Neutrophil (primary cell): Measurements from ENCODE around the gene SEC61A1.

Experiments
- H3K27ac ChIP-seq: fragments of 200-600 bp; sonication (generic); 2 replicates; pipeline ENCODE4 v1.5.1; 2016; ENCODE audit warnings: mild to moderate bottlenecking, moderate library complexity
- H3K27me3 ChIP-seq: fragments of 200-600 bp; sonication (generic); 2 replicates; pipeline ENCODE4 v1.6.0; 2016; ENCODE audit warnings: mild to moderate bottlenecking
- H3K36me3 ChIP-seq: fragments of 200-600 bp; sonication (generic); 2 replicates; pipeline ENCODE4 v1.5.1; 2017
- H3K4me1 ChIP-seq, 2 experiments: fragments of 200-600 bp in 1 of 2; sonication (generic) in 1 of 2; 1 replicate in 1 of 2; 2 replicates in 1 of 2; pipeline versions ENCODE4 v1.5.1 to v1.6.1; 2013 to 2016; ENCODE audit warnings: low read depth in 1 of 2, low read length in 1 of 2, mild to moderate bottlenecking in 1 of 2, moderate library complexity in 1 of 2; ENCODE audit not compliant: control insufficient read depth in 1 of 2, insufficient read depth in 1 of 2
- H3K4me3 ChIP-seq, 2 experiments: fragments of 200-600 bp in 1 of 2; sonication (generic) in 1 of 2; 1 replicate in 1 of 2; 2 replicates in 1 of 2; pipeline ENCODE4 v1.5.1; 2013 to 2016; ENCODE audit warnings: low read depth in 1 of 2, low read length in 1 of 2, mild to moderate bottlenecking in 1 of 2, moderate library complexity in 1 of 2
- H3K9me3 ChIP-seq: fragments of 200-600 bp; sonication (generic); 2 replicates; pipeline ENCODE4 v1.5.1; 2016
- TF ChIP-seq, protein P1 (sequence below): fragments of 200-600 bp; sonication (generic); IDR thresholded peaks from 2 replicates; pipeline ENCODE4 v1.5.1; 2016; ENCODE audit warnings: antibody characterized with exemption

SEC61A1 gene

DNA sequence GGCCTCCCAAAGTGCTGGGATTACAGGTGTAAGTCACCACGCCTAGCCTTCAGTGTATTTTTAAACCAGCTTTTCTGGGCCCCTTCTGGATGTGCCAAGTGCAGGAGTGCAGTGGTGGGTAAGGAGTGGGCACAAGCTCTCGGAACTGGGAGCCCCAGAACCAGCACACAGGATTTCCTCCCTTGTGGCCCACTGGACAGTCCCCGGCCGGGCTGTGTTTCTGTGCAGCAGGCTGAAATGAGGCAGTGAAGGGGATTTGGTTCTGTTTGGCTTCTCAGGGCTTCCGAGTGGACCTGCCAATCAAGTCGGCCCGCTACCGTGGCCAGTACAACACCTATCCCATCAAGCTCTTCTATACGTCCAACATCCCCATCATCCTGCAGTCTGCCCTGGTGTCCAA is 14.4 kb downstream of the SEC61A1 start:
- Histone ChIP-seq H3K9me3 (no peaks in the 10 kb centered on the region), H3K36me3 (peaks cover 100% of the 10 kb centered on the region), H3K4me1 (no peaks in the 10 kb centered on the region), H3K27ac (no peak overlapping the region), H3K4me3 (no peak overlapping the region), H3K27me3 (no peaks in the 10 kb centered on the region)
- TF ChIP-seq, protein P1, sequence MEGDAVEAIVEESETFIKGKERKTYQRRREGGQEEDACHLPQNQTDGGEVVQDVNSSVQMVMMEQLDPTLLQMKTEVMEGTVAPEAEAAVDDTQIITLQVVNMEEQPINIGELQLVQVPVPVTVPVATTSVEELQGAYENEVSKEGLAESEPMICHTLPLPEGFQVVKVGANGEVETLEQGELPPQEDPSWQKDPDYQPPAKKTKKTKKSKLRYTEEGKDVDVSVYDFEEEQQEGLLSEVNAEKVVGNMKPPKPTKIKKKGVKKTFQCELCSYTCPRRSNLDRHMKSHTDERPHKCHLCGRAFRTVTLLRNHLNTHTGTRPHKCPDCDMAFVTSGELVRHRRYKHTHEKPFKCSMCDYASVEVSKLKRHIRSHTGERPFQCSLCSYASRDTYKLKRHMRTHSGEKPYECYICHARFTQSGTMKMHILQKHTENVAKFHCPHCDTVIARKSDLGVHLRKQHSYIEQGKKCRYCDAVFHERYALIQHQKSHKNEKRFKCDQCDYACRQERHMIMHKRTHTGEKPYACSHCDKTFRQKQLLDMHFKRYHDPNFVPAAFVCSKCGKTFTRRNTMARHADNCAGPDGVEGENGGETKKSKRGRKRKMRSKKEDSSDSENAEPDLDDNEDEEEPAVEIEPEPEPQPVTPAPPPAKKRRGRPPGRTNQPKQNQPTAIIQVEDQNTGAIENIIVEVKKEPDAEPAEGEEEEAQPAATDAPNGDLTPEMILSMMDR: no peak

DNA sequence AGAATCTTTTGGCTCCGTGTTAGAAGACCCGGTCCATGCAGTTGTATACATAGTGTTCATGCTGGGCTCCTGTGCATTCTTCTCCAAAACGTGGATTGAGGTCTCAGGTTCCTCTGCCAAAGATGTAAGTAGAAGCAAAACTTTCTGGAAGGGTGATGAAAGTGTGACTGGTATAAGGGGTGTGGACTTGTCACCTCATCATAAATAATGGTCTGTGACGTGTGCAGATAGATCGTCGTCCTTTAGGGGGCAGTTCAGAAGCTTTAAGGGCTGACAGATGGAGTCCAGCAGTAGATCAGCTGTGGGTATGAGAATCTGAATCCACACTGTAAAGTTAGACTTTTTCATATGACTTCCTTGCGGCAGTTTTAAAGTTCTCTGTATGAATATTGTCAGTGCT is 15.3 kb downstream of the SEC61A1 start:
- peaks cover 100% of the 10 kb centered on the region for H3K36me3 ChIP-seq
- TF ChIP-seq, protein P1: no peak
- H3K4me1 ChIP-seq: no peaks in the 10 kb centered on the region
- H3K9me3 ChIP-seq: no peaks in the 10 kb centered on the region
- no peaks in the 10 kb centered on the region for H3K27me3 ChIP-seq
- no peak overlapping the region for H3K4me3 ChIP-seq
- no peak overlapping the region for H3K27ac ChIP-seq

- Histone ChIP-seq H3K4me3 (no peak overlapping the region), H3K4me1 (peaks cover 0 to 2% of the 10 kb centered on the region in 2 experiments), H3K36me3 (peaks cover 100% of the 10 kb centered on the region), H3K27me3 (no peaks in the 10 kb centered on the region), H3K27ac (no peak overlapping the region), H3K9me3 (no peaks in the 10 kb centered on the region)
- TF ChIP-seq, protein P1: peak; percentile 53
These were observed 16.0 kb downstream of the SEC61A1 start for GRCh38 chr3:128068156-128068620.

DNA sequence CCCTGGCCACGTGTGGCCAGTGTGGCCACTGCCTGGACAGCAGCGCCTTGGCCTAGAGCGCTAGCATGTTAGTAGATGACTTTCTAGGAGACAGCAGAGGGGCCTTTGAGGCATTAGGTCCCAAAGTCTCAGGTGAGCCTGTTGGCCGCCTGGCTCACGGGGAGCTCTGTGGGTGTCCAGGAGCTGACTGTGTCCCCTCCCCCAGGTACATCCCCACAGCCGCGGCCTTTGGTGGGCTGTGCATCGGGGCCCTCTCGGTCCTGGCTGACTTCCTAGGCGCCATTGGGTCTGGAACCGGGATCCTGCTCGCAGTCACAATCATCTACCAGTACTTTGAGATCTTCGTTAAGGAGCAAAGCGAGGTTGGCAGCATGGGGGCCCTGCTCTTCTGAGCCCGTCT is 17.0 kb downstream of the SEC61A1 start:
- TF ChIP-seq, protein P1: no peak
- H3K4me1 ChIP-seq: peaks cover 11 to 13% of the 10 kb centered on the region in 2 experiments
- H3K36me3 ChIP-seq: peaks cover 91% of the 10 kb centered on the region
- H3K27ac ChIP-seq: no peak overlapping the region
- no peaks in the 10 kb centered on the region for H3K9me3 ChIP-seq
- H3K4me3 ChIP-seq: no peak overlapping the region
- no peaks in the 10 kb centered on the region for H3K27me3 ChIP-seq

DNA sequence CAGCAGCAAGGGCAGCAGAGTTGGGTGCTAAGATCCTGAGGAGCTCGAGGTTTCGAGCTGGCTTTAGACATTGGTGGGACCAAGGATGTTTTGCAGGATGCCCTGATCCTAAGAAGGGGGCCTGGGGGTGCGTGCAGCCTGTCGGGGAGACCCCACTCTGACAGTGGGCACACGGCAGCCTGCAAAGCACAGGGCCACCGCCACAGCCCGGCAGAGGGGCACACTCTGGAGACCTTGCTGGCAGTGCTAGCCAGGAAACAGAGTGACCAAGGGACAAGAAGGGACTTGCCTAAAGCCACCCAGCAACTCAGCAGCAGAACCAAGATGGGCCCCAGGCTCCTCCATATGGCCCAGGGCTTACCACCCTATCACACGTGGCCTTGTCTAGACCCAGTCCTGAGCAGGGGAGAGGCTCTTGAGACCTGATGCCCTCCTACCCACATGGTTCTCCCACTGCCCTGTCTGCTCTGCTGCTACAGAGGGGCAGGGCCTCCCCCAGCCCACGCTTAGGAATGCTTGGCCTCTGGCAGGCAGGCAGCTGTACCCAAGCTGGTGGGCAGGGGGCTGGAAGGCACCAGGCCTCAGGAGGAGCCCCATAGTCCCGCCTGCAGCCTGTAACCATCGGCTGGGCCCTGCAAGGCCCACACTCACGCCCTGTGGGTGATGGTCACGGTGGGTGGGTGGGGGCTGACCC is 18.8 kb downstream of the SEC61A1 start:
- no peak overlapping the region for H3K4me3 ChIP-seq
- H3K27me3 ChIP-seq: peaks cover 3% of the 10 kb centered on the region
- no peaks in the 10 kb centered on the region for H3K9me3 ChIP-seq
- TF ChIP-seq, protein P1: no peak
- H3K36me3 ChIP-seq: peaks cover 73% of the 10 kb centered on the region
- peaks cover 21 to 26% of the 10 kb centered on the region in 2 experiments for H3K4me1 ChIP-seq
- no peak overlapping the region for H3K27ac ChIP-seq
